SK-MEL-5 (cell line): ENCODE data around the gene BPIFA1. TPM values are rescaled to one million over a fixed set of nuclear protein-coding genes. Genes with fewer than 3 reads are reported as not detected.

Experiments
- DNase-seq: peaks from one replicate; pipeline ENCODE4 v3.0.0-alpha.2; 2016; ENCODE audit warnings: low read depth, low spot score
- in situ Hi-C: cut with HindIII; loops from 2 replicates; pipeline ENCODE4 v1.10.0; 2016; ENCODE audit warnings: low sequenced_read_pairs, high pct_unique_total_duplicates, low pct_unique_long_range_greater_than_20kb
- total RNA-seq: library from RNA; depleted of rRNA; stranded (reverse); fragments of >200 nt; shearing (Covaris generic); gene quantifications from 2 replicates; pipeline ENCODE4 v1.2.3, GENCODE V29; 2014

BPIFA1 gene
- total RNA-seq, 1 experiment from 2014 or later, result not detected

DNA sequence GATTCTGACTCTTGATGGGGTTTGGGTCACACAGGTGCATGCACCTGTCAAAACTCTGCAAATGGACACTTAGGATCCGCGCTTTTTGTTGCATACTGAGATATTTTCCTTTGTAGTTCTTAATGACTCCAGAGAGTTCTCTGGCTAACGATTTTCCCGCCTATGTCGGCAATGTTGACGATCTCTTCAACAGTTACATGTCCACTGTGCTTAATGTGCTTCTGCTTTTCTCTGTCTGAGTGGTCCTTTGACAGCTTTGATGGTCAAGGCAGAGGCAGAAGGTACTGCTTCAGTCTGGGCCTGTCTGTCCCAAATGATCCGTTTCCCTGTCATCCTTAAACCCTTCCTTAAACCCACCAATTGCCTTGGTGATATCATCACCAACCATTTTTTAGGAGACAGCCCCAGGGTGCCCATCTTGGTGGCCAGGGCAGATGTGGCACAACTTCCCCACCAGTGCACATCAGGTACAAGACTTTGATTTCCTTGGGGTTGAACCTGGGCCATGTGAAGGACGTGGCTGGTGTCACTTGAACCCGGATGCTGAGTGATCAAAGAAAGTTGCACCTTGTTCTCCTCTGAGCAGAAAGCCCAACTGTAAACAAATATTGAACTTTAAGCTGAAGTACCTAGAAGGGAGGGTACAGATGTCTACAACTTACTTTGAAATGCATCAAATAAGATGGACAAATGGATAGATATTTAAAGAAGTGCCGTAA, 36.5 kb downstream of the BPIFA1 start:
- DNase-seq, result no peak
- in situ Hi-C loops, result no loop called here

DNA sequence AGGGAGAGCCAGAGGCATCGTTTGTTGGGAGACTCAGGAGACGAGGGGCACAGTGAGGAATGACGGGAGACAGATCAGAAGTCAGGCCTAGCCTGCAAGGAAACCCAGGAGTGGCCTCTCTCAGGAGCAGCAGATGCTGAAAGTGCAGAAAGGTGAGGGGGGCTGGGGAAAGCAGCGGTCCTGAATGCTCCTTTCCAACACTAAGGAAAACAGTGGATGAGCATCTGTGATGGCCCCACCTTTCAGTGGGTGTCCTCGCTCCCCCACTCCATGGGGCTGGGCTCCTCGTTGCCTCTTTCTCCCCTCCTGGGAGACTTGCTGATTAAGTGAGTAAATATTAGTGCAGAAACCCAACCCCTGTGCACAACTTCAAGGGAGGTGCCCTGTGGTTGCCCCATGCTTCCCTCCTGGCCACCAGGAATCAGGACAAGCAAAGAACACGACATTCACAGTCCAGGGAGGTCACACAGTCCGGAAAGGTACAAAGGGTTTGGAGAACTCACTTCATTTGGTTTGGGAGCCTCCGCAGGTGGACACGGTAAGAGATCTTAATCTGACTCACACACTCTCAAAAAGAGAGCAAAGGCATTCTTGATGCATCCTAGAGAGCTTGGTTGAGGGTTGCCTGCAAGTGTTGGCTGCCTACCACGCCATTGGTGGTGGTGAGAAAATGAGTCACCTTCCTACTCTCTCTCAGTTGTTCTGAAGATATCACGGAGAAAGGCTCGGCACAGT, 37.5 kb downstream of the BPIFA1 start:
- DNase-seq, result no peak
- in situ Hi-C loops, result no loop called here

DNA sequence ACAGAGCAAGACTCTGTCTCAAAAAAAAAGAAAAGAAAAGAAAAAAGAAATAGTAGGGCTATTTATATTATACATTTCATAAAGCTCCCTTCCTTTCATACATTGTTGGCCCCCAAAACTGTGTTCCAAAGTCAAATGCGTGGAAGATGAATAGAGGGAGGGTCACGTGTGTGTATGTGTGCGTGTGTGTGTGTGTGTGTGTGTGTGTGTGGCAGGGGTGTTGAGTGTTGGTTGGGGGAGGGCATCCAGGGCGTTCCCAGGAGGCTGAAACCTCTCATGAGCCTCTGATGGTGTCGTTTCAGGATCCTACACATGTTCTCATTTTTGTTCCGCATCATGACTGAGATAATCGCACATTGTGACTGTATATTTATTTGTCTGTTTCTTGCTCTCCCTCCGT, 39.4 kb downstream of the BPIFA1 start:
- no peak for DNase-seq
- in situ Hi-C loops, result no loop called here

DNA sequence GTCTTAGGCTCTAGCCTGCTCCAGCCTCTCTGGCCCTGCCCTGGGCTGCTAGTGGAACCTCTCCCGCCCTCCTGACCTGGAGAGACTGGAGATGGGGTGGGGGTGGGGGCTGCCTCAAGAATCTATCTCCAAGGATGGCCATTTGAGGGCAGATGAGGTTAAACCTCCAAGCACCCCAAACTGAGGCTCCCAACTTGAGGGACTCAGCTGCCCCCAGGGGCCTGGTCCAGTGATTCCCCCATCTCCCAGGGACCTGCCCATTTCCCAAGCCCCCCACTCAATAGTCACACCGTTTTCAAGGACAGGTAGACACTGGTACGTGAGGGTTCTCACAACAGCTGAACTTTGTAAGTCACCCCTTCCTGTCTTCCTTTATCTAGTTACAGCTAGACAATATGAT, 40.1 kb downstream of the BPIFA1 start:
- in situ Hi-C loops, result no loop called here
- DNase-seq, result no peak

DNA sequence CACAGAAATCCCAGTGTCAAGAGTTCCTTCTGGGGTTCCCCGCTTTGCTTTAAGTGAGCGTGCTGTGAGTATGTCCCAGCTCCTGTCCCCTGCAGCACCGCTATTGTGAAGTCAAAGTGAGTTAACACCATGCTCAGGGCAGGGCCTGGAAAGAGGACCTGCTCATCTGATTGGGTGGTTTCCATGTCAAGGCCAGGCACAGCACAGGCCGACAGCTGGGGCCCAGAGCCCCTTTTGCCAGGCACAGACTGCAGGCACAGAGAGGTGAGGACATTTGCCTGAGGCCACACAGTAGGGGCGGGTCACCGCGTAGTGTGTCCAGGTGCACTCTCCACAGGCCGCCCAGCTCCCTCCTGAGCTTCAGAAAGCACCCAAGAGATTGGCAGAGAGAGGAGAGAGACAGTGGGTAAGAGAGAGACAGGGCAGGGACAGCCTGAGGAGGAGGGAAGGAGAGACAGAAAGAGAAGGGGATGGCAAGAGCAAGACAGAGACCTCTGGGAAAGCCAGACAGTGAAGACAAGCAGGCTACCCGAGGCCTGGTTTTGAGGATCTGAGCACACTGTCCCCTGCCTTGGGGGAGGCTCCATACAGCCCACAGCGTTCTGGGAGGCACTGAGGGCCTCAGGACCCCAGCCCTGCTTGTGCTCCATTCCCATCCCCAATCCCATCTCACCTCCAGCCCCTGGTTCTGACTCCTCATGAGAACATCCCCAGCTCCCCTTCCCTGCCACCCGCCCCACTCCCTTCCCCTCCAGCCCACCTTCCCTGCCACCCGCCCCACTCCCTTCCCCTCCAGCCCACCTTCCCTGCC, 40.7 kb downstream of the BPIFA1 start:
- in situ Hi-C loops, result no loop called here

DNA sequence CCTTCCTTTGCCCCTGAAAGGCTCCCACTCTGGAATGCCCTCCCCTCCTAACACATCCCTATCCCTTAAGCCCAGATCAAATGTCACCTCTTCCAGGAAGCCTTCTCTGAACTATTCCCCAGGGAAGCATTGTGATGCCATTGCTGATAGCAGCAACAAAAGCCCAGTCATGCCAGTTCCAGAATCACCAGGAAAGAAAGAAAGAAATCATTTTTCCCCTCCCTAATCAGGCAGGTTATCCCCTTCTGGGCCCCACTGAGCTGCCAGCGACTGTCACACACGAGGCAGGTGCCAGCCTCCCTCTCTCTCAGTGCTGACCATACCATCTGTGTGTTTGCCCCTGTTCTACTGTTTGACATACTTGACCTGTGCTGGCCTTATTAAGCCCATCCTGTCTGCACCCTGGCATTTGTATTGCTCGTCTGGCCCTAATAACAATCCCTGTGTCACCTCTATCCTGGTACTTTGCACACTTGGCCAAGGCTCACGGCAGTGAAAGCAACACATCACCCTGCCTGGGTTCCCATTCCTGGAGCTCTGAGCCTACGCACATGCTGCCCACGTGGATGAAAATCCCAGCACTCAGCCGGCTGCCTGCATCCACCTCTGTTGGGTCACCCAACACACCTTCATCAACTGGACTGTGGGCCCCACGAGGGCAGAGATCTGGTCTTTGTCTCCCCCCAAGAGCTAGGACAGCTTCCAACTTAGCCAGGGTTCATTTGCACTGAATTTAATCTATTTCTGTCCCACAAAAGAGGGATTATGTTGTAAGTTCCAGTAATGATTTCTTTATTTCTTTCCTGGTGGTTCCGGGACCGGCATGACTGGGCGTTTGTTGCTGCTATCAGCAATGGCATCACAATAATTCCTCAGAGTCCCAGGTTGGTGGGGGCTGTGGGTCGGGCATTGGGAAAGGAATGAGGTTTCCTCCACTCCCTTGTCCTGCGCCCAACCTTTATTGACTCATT, 42.0 kb downstream of the BPIFA1 start:
- in situ Hi-C loops, result no loop called here
- peak; percentile 61 for DNase-seq

More for the DNA sequence above, 40.7 kb downstream of the BPIFA1 start:
- no peak for DNase-seq

DNA sequence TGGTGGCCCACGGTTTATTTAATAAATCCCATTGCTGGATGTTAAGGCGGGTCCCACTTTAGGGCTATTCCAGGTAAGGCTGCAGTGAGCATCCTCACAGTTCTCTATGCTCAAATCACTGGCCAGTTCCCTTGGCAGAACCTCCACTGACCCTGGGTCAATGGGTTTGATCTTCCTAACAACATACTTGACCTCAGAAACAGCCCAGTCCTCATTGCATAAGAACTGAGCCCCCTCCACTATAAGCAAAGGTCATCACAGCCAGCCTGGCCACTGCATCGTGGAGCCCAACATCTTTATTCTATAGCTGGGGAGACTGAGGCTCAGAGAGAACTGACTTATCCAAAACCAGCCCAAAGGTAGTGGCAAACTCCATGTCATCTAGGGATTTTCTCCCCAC, 42.9 kb downstream of the BPIFA1 start:
- no peak for DNase-seq
- in situ Hi-C loops, result no loop called here

DNA sequence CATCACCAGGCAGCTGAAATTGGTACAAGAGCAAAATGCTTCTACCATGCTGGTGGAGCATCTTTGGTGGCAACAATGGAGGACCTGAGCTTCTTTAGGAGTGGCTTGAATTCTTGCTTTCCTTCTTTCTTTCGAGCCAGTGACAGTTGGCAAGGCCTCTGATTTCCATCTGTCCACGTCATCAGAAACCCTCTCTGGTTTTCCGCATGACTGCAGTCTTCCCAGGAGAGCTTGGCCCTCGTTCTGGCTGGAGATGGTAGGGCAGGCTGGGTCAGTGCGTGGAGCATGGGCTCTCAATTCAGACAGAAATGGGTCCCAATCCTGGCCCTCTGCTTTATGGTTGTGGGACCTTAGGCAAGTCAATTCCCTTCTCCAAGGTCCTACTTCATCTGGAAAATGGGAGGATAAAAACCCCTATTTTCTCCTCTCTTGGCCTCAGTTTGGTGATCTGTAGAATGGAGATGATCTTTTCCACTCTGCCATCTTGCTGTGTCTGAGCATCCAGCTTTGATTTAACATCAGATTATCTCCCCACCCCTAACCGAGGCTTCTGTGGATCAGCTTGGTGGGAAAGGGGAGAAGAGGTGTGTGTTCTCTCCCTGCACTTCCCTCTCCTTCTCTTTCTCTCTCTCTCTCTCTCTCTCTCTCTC, 43.6 kb downstream of the BPIFA1 start:
- in situ Hi-C loops, result no loop called here
- no peak for DNase-seq

DNA sequence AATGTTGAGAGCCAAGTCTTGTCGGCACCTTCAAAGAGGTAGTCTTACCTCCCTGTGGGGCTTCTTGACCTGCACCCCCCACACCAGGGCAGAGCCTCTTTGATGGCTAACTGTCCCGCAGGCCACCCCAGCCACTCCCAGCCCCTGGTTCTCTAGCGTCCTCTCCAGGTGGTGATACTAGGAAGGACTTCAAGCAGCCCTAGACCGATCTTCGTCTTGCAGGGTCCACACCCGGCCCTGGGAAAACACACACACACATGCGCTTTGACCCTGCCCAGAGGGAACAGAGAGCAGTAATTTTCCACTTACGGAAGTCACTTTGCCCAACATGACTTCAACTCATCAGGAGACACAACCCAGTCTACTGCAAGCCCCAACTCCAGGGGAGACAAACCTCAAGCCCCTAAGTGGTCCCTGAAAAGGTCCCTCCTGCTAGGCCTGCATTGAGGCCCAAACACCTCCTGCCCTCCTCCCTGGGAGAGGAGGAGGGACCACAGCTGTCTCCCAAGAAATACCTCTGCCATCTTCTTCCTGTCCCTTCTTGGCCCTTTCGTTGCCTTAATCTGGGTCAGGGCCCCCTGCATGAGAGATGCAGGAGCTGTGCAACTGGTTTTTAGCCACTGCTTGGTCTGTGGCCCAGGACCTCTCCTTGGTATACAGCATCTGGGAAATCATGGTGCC, 44.3 kb downstream of the BPIFA1 start:
- in situ Hi-C loops, result no loop called here
- DNase-seq, result no peak

DNA sequence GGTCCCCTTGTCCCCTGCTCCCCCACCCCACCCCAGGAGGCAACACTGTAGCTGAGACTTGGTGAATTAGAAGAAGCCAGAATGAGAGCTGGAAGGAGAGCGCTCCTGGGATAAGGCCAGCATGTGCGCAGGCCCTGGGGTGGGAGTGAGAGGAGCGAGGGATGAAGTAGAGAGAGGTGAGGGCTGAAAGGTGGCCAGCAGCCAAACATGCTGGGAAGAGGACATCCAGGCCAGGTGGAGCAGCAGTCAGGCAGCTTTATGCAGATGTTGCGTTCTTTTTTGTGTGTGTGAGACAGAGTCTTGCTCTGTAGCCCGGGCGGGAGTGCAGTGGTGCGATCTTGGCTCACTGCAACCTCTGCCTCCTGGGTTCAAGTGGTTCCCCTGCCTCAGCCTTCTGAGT, 45.0 kb downstream of the BPIFA1 start:
- DNase-seq, result no peak
- in situ Hi-C loops, result no loop called here

DNA sequence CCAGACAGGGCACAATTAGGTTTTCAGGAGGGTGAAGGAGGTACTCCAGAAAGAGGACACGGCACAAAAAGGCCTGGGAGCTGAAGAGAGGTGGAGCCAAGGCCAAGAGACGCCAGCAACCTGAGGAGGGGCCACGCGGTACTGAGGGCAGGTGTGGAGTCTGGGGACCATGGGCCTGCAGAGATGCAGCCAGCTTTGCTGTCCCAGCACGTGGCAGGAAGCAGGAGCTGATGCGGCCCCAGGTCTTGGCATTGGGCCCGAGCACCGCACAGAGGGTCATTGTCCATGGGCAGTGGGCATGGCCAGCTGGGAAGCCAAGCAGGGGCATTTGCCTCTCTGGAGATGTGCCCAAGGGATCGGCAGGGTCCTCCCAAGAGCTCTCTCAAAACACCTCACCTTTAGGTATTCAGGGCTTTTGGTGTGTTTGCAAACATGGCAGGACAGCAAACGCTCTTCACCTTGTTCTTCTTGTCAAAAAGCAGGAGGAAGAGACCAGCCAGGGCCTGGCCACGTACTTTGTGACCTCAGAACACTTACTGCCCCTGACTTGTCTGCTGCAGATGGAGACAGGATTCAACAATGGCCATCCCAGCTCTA, 45.9 kb downstream of the BPIFA1 start:
- in situ Hi-C loops, result no loop called here
- peak; percentile 85 for DNase-seq

DNA sequence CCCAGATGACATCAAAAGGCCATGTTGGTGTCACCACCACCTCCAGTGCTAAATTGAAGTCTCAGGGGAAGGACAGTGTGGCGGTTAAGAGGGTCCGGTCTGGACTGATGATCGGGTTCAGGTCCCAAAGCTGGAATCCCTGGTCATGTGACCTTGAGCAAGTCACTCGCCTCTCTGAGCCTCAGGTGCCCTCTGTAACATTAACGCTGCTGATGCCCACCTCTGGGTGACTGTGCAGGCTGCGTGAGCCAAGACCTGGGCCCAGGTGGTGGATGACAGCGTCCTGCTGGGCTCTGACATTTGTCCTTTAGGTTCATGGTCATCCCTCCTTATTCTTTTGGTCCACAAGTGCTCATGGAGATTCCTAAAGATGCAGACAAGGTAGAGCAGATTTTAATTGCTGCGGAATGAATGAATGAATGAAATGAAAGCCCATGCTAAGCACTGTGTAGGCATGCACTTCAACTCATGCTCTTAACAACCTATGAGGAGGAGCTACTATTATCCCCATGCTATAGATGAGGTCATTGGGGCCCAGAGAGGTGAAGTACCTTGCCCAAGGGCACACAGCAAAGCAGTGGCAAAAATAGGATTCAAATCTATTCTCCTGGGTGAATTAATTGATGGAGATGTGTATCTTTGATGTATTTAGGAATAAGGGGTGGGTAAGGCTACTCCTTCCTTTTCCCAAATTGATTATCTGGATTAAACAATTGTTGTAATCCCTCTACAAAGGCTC, 46.6 kb downstream of the BPIFA1 start:
- no peak for DNase-seq
- in situ Hi-C loops, result no loop called here

DNA sequence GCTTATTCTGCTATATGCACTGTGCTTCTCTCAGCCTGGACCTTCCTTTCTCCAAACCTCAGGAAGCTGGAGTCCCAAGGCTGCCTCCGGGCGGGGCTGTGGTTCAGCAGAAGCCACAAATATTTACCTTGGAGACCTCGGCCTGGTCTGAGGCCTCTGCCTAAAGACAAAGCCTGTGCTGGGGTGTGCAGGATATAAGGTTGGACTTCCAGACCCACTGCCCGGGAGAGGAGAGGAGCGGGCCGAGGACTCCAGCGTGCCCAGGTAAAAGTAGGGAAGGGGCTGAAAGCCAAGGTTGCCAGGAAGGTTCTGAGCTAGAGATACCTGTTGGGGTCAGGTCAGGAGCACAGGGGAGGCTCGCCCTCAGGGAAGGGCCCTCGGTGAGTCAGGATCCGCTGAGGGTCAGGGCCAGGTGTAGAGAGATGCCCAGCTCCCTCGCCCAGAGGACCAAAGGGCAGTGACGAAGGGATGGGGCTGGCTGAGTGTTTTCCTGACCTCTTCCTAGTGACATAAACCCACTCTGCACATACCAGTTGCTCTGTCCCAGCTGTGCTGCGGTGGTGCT, 47.3 kb downstream of the BPIFA1 start, which contains the start of gene BPIFB1:
TSS of gene BPIFB1 (plus strand) at position 224 of the 565 bp plus-strand sequence. CDS start 2,860 bp downstream, outside the sequence.
- in situ Hi-C loops, result no loop called here
- no peak for DNase-seq

DNA sequence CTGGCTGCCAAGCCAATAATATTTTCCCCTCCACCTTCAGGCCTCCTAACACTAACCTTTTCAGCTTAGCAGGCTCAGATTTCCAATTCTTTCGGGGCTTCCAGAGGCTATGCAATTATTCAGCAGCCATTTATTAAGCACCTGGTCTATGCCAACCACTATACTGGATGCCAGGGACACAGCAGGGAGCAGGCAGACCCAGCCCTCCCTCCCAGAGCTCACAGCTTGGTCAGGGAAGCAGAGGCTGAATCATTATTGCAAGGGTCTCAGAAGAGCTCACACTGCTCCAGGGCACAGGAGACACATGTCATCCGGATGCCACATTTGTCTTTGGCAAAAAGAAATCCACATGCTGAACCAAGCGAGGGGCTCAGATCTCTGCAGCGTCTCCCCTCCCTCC, 48.5 kb downstream of the BPIFA1 start:
- in situ Hi-C loops, result no loop called here
- DNase-seq, result no peak

DNA sequence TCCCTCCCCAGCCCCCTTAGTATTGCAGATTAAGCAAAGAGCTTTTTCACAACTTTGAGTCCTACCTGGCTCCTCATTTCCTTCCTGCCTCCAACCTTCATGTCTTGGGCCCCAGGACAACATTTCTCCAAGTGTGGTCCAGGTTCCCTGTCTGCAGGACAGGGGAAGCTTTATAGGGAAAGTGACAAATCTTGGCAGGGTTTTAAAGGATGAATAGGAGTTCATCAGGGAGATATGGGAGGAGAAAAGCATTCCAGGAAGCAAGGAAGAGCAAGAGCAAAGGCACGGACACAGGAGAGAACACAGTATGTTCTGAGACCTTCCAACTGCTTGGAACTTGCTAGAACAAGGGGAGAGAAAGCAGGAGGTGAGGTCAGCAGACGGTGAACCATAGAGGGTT, 49.1 kb downstream of the BPIFA1 start:
- in situ Hi-C loops, result no loop called here
- DNase-seq, result no peak
